ENCODE data around the gene RAD21L1.
A peak's percentile ranks its signal among the peaks of the same experiment; 100 is the strongest.
"Not testable (repeated sequence)": the region's sequence is repeated elsewhere in the genome, so short reads cannot be mapped to it uniquely, and the experiment has no call there.

Gene RAD21L1

DNA sequence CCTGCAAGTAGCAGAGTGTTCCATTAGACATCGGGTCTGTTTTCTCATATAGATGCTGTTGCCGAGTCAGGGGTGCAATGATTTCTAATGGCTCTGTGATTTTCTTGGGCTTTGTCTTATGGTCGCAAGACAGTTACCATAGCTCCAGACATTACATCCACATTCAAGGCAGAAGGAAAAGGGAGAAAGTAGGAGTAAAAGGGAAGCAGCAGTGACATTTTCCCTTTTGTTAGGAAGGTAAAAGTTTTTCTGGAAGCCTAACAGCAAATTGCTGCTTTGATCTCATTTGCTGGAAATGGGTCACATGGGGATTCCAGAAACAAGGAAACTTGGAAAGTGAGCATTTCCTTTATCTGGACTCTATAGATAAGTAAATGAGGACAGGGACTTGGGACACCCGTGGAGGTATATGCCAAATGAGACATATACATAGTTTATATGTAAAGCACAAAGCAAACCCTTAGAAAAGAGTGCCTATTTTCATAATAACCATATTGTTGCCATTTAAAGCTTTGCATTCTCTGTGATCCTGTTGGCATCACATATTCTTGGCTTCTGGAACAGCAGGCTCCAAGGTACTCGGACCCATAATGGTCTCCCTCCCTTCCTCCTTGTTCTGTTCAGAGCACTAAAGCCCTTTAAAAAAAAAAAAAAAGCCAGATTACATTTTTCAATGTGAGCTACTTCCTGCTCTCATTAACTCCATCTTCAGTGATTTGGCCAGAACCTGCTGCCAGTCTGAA lies 22.9 kb upstream of the RAD21L1 start, which contains the start of gene C20orf202:
Gene C20orf202, plus strand, starts transcription at position 693 of the 743 bp plus-strand sequence. CDS start 132 bp downstream, outside the sequence.
- DNase-seq = no peak

DNA sequence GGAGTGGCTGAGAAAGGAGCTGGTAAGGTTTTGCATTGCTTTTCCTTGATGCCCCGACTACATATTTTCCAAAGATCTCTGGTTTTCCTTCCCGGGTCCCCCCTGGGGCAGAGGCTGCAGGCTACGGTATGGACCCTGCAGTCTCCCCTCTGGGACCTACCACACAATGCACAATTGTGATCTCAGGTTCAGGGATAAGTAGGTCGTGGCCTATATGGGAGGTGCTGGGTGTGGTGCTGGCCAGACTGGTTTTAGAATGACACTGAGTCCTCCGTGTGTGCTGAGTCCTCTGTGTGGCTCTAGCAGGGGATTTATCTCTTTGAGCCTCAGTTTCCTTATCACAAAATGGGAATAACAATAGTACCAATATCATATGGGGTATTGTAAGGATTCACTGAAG lies 22.2 kb upstream of the RAD21L1 start:
- no peak for DNase-seq

DNA sequence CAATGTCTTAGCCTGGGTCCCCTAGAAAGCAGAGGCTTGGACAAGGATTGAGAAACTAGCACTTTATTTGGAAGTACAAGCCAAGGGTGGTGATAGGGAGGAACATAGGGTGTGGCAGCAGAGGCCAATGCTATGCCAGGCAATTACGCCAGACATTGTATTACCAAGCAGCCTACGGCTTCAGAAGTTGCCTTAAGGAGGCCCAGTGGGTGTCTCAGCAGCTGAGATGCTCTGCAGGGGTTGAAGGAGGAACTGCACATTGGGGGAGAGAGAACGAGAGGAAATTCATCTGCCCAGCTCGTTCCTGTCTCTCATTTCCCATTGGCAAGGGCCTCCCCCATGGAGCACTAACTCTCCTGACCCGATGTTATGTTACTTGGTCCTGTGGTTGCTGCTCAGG lies 21.7 kb upstream of the RAD21L1 start:
- no peak for DNase-seq

DNA sequence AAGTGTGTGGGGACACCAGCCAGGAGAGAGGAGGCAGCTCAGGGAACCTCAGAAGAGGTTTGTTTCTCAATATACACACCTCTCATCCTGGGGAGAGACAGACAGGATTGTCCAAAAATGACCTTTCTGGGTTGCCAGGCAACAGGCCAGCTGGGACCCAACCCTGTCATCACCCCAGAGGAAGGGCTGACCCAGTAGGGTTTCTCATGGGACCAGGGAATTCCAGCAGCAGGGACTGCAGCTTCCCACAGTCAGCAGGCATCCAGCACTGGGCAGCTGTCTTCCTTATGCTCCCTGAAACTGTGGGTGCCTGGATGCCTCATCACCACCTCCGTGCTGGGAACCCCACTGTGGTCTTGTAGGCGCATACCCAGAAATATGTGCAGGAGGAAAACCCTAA lies 21.3 kb upstream of the RAD21L1 start:
- no peak for DNase-seq

DNA sequence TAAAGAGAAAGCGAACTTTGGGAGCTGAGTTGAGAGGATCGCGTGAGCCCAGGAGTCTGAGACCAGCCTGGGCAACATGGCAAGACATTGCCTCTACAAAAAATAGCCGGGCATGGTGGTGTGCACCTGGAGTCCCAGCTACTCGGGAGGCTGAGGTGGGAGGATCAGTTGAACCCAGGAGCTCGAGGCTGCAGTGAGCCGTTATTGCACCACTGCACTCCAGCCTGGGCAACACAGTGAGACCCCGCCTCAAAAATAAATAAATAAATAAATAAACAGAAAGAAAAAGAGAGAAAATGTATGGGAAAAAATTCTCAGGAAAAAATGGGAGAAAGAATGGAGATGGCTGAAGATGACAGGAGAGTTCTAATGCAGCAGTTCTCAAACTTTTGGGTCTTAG lies 20.0 kb upstream of the RAD21L1 start:
- DNase-seq = no peak

DNA sequence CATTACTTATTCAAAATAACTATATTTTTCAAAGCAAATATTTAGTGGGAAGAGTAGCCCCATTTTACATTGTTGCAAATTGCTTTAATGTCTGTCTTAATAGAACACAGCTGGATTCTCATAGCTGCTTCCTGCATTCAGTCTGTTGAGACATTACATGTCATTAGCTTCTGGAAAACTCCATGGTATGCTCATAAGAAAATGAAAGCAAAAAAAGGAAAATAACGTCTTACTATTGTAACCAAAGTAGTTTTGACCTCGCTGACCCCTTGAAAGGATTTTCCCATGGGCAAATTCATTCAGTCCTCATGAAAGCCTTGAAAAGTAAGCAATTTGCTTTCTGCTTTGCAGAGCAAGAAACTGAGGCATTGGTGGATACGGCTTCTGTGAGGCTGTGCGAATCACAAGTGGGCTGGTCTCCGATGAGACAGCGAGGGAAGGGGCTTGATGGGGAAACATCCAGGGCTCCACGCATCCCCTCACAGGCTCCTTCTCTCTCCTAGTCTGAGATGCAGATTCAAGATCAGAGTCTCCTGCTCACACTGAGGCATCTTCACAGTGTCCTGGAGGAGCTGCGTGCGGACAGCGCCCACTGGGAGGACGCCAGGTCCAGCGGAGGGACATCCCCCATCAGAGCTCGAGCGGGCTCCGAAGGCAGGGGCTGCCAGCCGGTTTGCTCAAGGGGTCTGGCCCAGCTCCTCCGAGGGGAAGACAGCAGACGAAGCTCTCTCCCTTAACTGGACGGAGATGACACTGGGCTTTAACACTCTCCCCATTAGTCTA lies 19.3 kb upstream of the RAD21L1 start:
- no peak for DNase-seq

DNA sequence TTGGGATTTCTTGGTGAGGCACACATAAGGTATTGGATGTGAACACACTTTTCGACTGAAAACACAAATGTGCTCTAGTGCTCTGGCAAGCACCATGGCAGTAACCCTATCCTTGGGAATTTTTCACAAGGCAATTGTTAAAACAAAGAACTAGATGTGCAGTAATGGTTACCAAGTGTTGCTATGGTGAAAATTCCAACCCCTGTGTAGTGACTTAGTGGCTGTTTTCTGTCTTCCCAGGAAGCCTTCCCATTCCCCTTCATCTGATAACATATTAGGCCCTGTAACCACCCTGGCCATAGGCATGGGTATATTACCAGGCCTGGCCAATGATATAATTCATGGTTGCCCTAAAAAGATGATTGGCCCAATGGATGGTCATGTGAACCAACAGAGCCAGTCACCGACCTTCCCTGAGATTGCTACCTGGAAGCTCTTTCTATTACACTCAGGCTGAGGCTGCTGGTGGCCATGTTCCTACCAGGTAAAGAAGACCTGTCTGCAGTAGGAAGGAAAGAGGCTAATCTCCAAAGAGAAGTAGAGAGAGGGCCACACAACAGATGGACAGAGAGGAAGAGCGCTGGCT lies 18.5 kb upstream of the RAD21L1 start:
- DNase-seq = no peak

DNA sequence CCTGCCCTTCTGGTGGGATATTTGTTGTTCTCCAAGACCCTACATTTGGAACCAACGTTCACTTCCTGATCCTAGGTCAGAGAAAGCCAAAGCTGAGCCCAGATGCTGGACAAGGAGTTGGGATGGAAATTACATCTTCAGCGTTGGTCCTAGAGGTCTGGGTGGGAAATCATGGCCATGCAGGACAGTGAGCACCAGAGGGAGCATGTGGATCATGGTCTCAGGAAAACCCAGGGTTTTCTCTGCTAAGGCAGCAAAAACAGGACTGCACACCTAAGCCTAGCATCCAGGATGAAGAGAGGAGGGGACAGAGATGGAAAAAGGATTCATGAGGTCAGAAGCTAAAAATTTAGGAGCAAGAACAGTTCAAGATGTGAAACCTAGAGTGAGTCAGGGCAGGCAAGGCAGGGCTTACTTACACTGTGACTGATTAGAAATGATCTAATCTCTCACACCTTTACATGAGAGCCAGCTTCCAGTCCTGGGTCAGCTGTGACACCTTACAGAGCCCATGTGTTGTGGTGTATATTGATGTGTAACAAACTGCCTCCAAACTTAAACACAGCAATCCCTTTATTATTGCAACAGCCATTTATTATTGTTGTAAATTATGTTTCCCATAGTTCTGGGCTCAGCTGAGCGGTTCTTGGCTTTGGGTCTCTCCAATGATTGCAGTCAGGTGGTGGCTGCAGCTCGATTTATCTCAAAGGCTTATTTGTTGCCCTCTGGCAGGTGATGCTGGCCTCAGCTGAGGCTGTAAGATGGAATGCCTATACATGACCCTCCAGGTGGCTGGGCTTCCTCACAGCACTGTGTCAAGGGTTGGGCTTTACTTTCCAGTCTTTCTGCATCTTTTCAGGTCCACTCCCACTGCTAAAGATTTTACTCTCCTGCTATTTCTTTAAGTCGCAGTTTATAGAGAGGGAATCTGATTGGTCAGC lies 16.1 kb upstream of the RAD21L1 start:
- DNase-seq = peak; percentile 21

DNA sequence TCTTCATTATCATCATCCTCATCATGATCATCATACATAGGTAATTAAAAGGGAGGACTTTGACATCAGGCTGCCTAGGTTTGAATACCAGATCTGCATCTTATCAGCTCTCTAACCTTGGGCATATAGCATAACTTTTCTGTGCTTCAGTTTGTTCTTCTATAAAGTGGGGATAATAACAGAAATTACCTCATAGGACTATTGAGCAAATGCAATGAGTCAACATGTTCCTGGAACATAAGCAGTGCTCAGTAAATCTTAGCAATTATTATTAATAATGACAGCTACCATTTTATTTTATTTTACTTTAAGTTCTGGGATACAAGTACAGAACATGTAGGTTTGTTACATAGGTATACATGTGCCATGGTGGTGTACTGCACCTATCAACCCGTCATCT lies 15.3 kb upstream of the RAD21L1 start:
- no peak for DNase-seq

DNA sequence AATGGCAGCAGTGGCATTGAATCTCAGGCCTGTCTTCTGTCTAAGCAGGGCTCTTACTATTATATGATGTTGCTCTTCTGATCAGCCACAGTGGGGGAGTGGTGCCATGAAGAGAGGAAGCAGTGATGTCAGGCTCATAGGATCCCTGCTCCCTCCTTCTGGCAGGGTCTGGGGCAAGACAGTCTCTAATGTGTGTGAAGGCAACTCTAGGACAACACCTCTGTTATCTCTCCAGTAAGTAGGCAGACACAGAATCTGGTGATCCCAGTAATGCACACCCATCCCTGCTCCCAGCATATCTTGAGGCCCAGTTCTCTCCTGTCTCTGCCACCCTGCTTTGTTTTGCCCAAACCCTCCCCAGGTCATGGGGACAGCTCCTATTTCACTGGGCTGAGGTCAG lies 13.8 kb upstream of the RAD21L1 start:
- no peak for DNase-seq

DNA sequence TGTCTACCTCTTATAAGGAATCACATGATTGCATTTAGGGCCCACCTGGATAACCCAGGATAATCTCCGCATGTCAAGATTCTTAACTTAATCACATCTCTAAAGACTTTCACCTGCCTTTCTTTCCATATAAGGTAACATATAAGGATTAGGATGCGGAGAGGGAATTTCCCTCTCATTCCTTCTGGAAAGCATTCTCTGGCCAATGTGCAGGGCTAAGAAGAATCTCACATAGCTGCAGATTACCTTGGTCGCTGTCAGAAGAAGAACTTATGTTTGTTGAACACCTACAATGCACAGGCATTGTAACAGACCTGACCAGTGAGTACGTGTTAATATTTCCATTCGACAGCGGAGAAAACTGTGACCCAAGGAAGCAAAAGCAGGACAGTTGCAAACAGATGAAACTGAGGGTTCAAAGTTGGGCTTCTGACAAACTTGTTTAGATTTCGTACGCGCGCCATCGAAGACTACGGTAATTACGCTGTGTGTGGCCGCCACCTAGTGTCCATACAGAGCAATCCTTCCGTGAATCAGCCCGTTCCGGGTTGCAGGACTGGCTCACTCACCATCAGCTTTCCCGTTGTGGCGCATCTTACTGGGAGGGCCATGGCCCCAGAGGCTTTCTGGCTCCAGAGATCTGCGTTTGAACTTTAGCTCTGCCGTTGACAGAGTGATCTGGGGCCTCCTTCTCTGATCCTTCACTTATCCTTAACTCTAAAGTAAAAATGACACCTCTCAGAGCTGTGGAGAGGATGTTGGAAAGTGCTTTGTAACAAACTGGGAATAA lies 13.0 kb upstream of the RAD21L1 start:
- DNase-seq = peak; percentile 83

DNA sequence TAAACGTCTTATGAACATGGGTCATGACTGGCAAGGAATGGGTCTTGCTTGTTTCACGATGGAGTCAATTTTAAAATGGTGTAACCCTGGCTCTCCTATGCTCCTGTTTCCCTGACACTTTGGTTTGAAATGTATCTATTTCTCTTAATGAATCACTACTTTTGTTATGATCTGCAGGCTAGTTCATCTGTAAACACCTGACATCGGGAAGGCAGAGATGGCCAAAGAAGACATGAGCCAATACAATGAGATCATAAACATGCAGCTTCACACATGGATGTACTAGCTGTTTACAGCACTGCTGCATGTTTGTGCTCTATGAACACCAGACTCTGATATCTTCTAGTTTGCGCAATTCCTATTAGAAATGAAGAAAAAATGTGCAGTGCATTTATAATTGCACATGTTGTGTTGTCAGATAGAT lies 11.0 kb upstream of the RAD21L1 start:
- no peak for DNase-seq

DNA sequence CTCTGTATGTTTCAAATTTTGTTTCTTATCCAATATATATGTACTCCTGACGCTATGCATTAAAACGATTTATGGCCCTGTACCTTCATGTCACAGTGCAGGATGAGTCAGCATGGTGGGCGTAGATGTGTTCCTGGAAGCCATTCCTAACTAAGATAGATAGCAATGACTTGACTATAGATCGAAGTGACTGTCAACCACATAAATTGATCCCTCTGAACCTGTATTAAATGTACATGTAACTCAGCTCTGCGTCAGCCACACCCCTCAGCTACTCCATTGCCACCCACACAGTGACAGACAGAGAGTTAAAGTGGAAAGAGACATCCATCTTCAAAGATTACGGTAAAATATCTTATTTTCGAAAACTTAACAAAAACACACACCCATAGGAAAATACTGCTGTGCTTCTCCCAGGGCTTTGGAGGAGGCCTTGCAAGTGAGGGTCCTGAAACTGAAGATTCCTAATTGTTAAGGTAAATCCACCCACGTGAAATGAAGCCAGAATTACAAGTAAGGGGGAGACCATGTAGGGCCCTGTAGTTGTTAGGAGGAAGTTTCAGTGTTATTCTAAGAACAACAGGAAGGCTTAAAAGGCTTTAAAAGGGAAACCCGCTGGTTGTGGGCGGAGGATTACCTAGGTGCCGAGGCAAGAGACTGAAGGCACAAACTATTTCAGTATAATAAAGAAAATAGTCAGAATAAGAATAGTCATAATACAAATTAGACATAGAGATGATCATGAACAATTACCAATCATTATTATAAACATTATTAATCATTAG lies 10.3 kb upstream of the RAD21L1 start:
- peak; percentile 86 for DNase-seq

DNA sequence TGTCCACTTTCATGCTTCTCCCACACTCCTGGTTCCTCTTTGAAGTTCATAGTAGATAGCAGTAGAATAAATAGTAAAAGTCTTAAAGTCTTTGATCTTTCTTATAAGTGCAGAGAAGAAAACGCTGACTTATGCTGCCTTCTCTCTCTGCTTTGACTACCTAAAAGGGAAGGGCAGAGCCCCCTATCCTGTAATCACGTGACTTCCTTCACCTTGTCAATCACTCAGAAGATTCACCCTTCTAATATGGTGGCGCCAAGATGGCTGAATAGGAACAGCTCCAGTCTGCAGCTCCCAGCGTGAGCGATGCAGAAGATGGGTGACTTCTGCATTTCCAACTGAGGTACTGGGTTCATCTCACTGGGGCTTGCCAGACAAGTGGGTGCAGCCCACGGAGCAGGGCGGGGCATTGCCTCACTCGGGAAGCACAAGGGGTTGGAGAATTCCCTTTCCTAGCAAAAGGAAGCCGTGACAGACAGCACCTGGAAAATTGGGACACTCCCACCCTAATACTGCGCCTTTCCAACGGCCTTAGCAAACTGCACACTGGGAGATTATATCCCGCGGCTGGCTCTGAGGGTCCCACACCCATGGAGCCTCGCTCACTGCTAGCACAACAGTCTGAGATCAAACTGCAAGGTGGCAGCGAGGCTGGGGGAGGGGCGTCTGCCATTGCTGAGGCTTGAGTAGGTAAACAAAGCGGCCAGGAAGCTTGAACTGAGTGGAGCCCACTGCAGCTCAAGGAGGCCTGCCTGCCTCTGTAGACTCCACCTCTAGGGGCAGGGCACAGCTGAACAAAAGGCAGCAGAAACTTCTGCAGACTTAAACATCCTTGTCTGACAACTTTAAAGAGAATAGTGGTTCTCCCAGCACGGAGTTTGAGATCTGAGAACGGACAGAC lies 9.1 kb upstream of the RAD21L1 start:
- not testable (repeated sequence) for DNase-seq

DNA sequence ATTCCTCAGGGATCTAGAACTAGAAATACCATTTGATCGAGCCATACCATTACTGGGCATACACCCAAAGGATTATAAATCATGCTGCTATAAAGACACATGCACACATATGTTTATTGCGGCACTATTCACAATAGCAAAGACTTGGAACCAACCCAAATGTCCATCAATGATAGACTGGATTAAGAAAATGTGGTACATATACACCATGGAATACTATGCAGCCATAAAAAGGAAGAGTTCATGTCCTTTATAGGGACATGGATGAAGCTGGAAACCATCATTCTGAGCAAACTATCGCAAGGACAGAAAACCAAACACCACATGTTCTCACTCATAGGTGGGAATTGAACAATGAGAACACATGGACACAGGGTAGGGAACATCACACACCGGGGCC lies 3.1 kb upstream of the RAD21L1 start:
- DNase-seq = not testable (repeated sequence)

DNA sequence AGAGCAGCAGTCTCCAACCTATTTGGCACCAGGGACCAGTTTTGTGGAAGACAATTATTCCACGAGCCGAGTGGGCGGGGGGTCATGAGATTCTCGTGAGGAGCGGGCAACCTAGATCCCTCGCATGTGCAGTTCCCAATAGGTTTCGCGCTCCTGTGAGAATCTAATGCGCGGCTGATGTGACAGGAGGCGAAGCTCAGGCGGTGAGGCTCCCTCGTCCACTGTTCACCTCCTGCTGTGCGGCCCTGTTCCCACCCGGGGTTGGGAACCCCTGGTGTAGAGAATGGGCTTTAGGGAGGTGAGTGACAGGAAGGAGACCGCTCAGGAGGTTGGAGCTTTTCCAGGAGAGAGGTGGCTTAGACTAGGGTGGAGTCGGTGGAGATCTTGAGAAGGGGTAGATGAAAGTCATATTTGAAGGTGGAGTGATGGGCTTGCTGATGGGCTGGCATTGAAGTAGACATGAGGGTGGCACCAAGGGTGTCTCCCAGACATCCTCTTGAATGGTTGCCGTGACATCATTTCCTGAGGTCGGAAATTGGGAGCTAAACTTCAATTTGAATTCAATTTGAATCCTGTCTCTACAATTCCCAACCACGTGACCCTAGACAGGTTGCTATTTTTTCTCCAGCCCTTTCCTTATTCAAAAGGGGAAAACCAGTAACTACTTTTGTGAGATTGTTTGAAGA lies 1.5 kb upstream of the RAD21L1 start:
- no peak for DNase-seq

DNA sequence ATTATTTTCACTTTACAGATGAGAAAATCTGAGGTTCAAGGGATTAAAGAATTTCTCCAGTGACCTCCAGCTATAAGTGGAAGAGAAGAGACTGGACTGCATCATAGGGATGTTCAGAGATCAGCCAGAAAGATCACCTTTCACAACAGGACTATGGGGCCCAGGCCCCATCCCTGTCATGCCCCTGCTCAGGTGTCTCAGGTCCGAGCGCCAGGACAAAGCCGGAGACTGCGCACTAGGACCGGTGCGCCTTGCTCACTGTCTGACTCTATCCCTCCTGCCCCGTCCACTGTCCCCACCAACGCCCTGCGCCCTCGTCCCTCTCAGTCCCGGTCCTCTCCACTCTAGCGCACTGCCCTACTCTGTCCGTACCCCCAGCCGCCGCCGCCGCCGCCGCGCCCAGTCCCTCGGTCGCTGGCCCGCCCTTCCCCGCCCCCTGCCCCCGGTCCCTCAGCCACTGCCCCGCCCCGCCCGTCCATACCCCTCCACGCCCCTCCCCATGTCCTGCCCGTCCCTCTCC lies 521 bp upstream of the RAD21L1 start:
- DNase-seq = no peak

DNA sequence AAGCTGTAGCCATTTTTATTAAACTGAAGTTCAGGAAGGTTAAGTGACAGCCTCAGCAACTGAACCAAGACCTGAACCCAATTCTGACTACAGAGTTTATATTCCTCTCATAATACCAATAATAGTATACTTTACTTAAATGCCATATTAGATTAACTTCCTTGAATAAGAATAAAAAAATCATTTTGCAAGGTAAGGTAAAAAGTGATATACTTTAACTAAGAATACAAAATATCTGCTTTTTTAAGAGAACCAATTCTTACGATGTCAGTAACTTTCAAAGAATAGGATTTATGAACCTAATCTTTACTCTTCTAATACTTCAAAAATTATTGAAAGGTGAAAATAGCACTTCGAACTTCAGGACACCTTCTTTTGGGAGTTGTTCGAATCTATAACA lies 3.7 kb downstream of the RAD21L1 start:
- DNase-seq = no peak
